ENCODE measurements around the gene ROBO1.

ROBO1 gene

GRCh38 chr3:79019137-79019923 is 748.5 kb downstream of the ROBO1 start:
- Histone ChIP-seq H3K36me3 (no peaks in the 10 kb centered on the region), H3K9me3 (no peaks in the 10 kb centered on the region), H3K27ac (no peak overlapping the region), H3K27me3 (peaks cover 52% of the 10 kb centered on the region), H3K4me3 (ENCODE audit: low read depth in 1 of 2, low read length in 1 of 2) (no peak overlapping the region), H3K4me1 (ENCODE audit: control insufficient read depth in 1 of 2, insufficient read depth in 1 of 2, low read depth in 1 of 2, low read length in 1 of 2) (no peaks in the 10 kb centered on the region)
- no peak for TF ChIP-seq CTCF (IDR thresholded peaks at IDR 0.05)

DNA sequence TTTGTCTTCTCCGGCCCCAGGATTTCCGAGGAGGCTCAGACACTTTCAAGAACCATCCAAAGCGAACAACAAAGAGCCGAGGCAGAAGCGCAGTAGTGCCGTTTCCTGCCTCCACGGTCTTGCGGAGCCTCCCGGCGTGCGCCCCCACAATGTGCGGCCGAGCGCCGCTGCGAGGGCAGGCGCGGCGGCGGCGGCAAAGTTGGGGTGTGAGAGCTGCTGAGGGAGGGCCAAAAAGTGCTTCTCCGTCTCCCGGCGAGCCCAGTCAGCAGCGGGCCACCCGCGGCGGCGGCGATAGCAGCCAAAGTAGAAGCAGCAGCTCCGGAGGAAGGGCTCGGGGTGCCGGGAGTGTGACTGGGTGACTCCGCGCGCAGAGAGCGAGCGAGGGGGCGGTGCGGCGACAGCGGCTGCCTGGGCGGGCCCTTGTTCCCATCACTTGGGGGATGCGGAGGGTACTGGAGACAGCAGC is 749.1 kb downstream of the ROBO1 start:
- Histone ChIP-seq H3K9me3 (no peaks in the 10 kb centered on the region), H3K4me1 (ENCODE audit: control insufficient read depth in 1 of 2, insufficient read depth in 1 of 2, low read depth in 1 of 2, low read length in 1 of 2) (no peaks in the 10 kb centered on the region), H3K36me3 (no peaks in the 10 kb centered on the region), H3K27me3 (peaks cover 52% of the 10 kb centered on the region), H3K4me3 (ENCODE audit: low read depth in 1 of 2, low read length in 1 of 2) (no peak overlapping the region), H3K27ac (no peak overlapping the region)
- no peak for TF ChIP-seq CTCF (IDR thresholded peaks at IDR 0.05)

- Histone ChIP-seq H3K4me1 (ENCODE audit: control insufficient read depth in 1 of 2, insufficient read depth in 1 of 2, low read depth in 1 of 2, low read length in 1 of 2) (no peaks in the 10 kb centered on the region), H3K4me3 (ENCODE audit: low read depth in 1 of 2, low read length in 1 of 2) (no peak overlapping the region), H3K9me3 (no peaks in the 10 kb centered on the region), H3K36me3 (no peaks in the 10 kb centered on the region), H3K27ac (no peak overlapping the region), H3K27me3 (peaks cover 52% of the 10 kb centered on the region)
- TF ChIP-seq CTCF (IDR thresholded peaks at IDR 0.05) = no peak
Measured at GRCh38 chr3:79018265-79018664, 749.5 kb downstream of the ROBO1 start.

DNA sequence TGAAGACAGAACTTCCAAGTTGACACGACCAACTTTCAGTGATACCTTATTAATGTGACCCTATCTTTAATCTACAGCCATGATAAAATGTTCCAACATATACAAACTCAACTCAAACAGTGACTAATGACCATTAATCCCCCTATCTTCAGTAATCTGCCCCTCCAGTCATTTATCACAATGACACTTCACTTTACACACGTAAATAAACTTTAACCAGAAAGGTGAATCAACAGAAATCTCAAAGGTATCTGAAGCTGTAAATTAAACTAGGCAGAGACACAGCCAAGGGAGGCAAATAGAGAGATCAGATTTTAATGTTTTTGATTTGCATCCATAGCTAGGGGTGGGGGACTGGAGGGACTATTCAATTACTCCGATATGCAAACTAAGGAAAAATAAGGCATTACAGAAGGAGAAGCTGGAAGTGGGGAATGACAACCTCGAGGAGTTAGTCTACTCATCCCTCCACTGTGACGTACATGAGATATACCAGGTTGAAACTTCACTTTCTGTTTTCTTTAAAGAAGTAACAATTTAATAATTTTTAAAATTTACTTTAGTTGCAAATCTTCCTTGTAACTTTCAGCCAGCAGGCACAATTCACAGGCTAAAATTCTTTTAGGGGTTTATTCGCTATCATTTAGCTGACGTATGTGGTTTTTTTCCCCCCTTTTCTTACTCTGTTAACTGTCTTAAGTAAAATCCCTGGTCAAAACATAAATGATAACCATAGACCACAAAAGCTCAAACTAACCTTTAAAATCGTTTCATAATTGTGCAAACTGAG is 751.0 kb downstream of the ROBO1 start:
- Histone ChIP-seq H3K4me3 (ENCODE audit: low read depth in 1 of 2, low read length in 1 of 2) (no peak overlapping the region), H3K36me3 (no peaks in the 10 kb centered on the region), H3K27me3 (peaks cover 52% of the 10 kb centered on the region), H3K27ac (no peak overlapping the region), H3K9me3 (no peaks in the 10 kb centered on the region), H3K4me1 (ENCODE audit: control insufficient read depth in 1 of 2, insufficient read depth in 1 of 2, low read depth in 1 of 2, low read length in 1 of 2) (no peaks in the 10 kb centered on the region)
- no peak for TF ChIP-seq CTCF (IDR thresholded peaks at IDR 0.05)

- Histone ChIP-seq H3K4me1 (ENCODE audit: control insufficient read depth in 1 of 2, insufficient read depth in 1 of 2, low read depth in 1 of 2, low read length in 1 of 2) (no peaks in the 10 kb centered on the region), H3K4me3 (ENCODE audit: low read depth in 1 of 2, low read length in 1 of 2) (no peak overlapping the region), H3K27ac (no peak overlapping the region)
Measured at GRCh38 chr3:79015854-79016253, 751.9 kb downstream of the ROBO1 start.

More at GRCh38 chr3:79015854-79016253, 751.9 kb downstream of the ROBO1 start:
- no peak for TF ChIP-seq CTCF (IDR thresholded peaks at IDR 0.05)
- Histone ChIP-seq H3K27me3 (peaks cover 50% of the 10 kb centered on the region), H3K9me3 (no peaks in the 10 kb centered on the region), H3K36me3 (no peaks in the 10 kb centered on the region)
